Adrenal gland (tissue), 5 donors: Measurements from ENCODE around the gene ITPRID1.

Experiments
- POLR2A ChIP-seq, 2 donors: fragments of 450-650 bp; IDR thresholded peaks; one replicate each; pipeline ENCODE4 v1.6.1; 2017; ENCODE audit warnings: antibody characterized with exemption in 2 of 2, mild to moderate bottlenecking in 2 of 2, moderate library complexity in 1 of 2
- TF ChIP-seq, protein P1 (sequence below), 6 experiments: fragments of 450-650 bp in 4 of 6; fragments of 200-600 bp in 2 of 6; sonication (generic) in 1 of 6; IDR thresholded peaks; 1 replicate in 5 of 6; 2 replicates in 1 of 6; pipeline versions ENCODE4 v1.5.1 to v1.8.0; 2016 to 2021; ENCODE audit warnings: antibody characterized with exemption in 6 of 6, mild to moderate bottlenecking in 2 of 6, moderate library complexity in 1 of 6
- donor health status: DM: no; HTN: no; CAD: no.

- TF ChIP-seq POLR2A (IDR thresholded peaks at IDR 0.05), result no peak
- TF ChIP-seq, protein P1, sequence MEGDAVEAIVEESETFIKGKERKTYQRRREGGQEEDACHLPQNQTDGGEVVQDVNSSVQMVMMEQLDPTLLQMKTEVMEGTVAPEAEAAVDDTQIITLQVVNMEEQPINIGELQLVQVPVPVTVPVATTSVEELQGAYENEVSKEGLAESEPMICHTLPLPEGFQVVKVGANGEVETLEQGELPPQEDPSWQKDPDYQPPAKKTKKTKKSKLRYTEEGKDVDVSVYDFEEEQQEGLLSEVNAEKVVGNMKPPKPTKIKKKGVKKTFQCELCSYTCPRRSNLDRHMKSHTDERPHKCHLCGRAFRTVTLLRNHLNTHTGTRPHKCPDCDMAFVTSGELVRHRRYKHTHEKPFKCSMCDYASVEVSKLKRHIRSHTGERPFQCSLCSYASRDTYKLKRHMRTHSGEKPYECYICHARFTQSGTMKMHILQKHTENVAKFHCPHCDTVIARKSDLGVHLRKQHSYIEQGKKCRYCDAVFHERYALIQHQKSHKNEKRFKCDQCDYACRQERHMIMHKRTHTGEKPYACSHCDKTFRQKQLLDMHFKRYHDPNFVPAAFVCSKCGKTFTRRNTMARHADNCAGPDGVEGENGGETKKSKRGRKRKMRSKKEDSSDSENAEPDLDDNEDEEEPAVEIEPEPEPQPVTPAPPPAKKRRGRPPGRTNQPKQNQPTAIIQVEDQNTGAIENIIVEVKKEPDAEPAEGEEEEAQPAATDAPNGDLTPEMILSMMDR (IDR thresholded peaks at IDR 0.05), result no peak
Measured at GRCh38 chr7:31699050-31699449, 185.2 kb downstream of the ITPRID1 start.
